SK-N-MC (cell line): ENCODE data around the gene DOCK1.

Experiments used
- DNase-seq: peaks from one replicate; pipeline ENCODE4 v3.0.0-alpha.2; 2011; ENCODE audit warnings: low read depth, low spot score
- H3K27ac ChIP-seq: fragments of 200-600 bp; sonication (generic); 2 replicates; pipeline ENCODE4 v1.5.1; 2016; ENCODE audit warnings: mixed run types
- H3K36me3 ChIP-seq: fragments of 200-600 bp; sonication (generic); 2 replicates; pipeline ENCODE4 v1.6.1; 2017; ENCODE audit warnings: antibody characterized with exemption, low read length, mixed read lengths; ENCODE audit not compliant: insufficient read depth
- H3K4me3 ChIP-seq: fragments of 200-600 bp; sonication (generic); 2 replicates; pipeline ENCODE4 v1.5.1; 2016
- H3K9ac ChIP-seq: fragments of 200-600 bp; sonication (generic); 2 replicates; pipeline ENCODE4 v1.8.0; 2017; ENCODE audit warnings: mixed run types, mixed read lengths; ENCODE audit not compliant: insufficient read length
- H3K9me3 ChIP-seq: fragments of 200-600 bp; sonication (generic); 2 replicates; pipeline ENCODE4 v1.6.1; 2017; ENCODE audit warnings: low read depth, mild to moderate bottlenecking, antibody characterized with exemption, low read length, moderate library complexity, mixed read lengths
- EZH2 ChIP-seq: fragments of 200-600 bp; sonication (generic); IDR thresholded peaks from one replicate; pipeline ENCODE4 v1.6.1; 2017; ENCODE audit warnings: antibody characterized with exemption
- FOXP2 ChIP-seq: optimal IDR thresholded peaks from 2 replicates; pipeline ENCODE3; 2011; ENCODE audit warnings: mild to moderate bottlenecking, moderate library complexity; ENCODE audit not compliant: insufficient read depth; ENCODE audit errors: extremely low read length, control extremely low read depth
- POLR2AphosphoS5 ChIP-seq: IDR thresholded peaks from 2 replicates; pipeline ENCODE4 v1.6.1; 2012; ENCODE audit warnings: mild to moderate bottlenecking, low read depth, low read length, borderline replicate concordance

The DOCK1 gene

GRCh38 chr10:127275272-127275671 lies 370.0 kb downstream of the DOCK1 start:
- Histone ChIP-seq H3K4me3 (no peak overlapping the region), H3K27ac (no peak overlapping the region), H3K9ac (no peak overlapping the region), H3K9me3 (no peaks in the 10 kb centered on the region), H3K36me3 (no peaks in the 10 kb centered on the region)
- no peak for TF ChIP-seq FOXP2
- TF ChIP-seq POLR2AphosphoS5, result no peak
- no peak for TF ChIP-seq EZH2
- DNase-seq, result no peak

- Histone ChIP-seq H3K9ac (no peak overlapping the region), H3K9me3 (no peaks in the 10 kb centered on the region), H3K27ac (no peak overlapping the region), H3K4me3 (no peak overlapping the region), H3K36me3 (no peaks in the 10 kb centered on the region)
- DNase-seq, result no peak
- TF ChIP-seq EZH2, result no peak
- TF ChIP-seq POLR2AphosphoS5, result no peak
- no peak for TF ChIP-seq FOXP2
Observed at GRCh38 chr10:127275793-127276450, 370.7 kb downstream of the DOCK1 start.

GRCh38 chr10:127276794-127277462 lies 371.7 kb downstream of the DOCK1 start:
- no peak for TF ChIP-seq FOXP2
- no peak for TF ChIP-seq POLR2AphosphoS5
- no peak for TF ChIP-seq EZH2
- Histone ChIP-seq H3K4me3 (no peak overlapping the region), H3K27ac (no peak overlapping the region), H3K9me3 (no peaks in the 10 kb centered on the region), H3K9ac (no peak overlapping the region), H3K36me3 (no peaks in the 10 kb centered on the region)
- no peak for DNase-seq

GRCh38 chr10:127278001-127278400 lies 372.8 kb downstream of the DOCK1 start:
- Histone ChIP-seq H3K9ac (no peak overlapping the region), H3K9me3 (no peaks in the 10 kb centered on the region), H3K27ac (no peak overlapping the region), H3K36me3 (no peaks in the 10 kb centered on the region), H3K4me3 (no peak overlapping the region)
- no peak for TF ChIP-seq EZH2
- TF ChIP-seq FOXP2, result no peak
- TF ChIP-seq POLR2AphosphoS5, result no peak
- no peak for DNase-seq

- no peaks in the 10 kb centered on the region for H3K9me3 ChIP-seq
- TF ChIP-seq FOXP2, result no peak
- no peak for TF ChIP-seq POLR2AphosphoS5
- no peak for TF ChIP-seq EZH2
- no peak for DNase-seq
- H3K36me3 ChIP-seq, result no peaks in the 10 kb centered on the region
- H3K27ac ChIP-seq, result no peak overlapping the region
- H3K4me3 ChIP-seq, result no peak overlapping the region
- no peak overlapping the region for H3K9ac ChIP-seq
Observed at GRCh38 chr10:127279334-127279774, 374.1 kb downstream of the DOCK1 start.

- Histone ChIP-seq H3K36me3 (no peaks in the 10 kb centered on the region), H3K9me3 (no peaks in the 10 kb centered on the region), H3K27ac (no peak overlapping the region), H3K9ac (no peak overlapping the region), H3K4me3 (no peak overlapping the region)
- TF ChIP-seq FOXP2 (no peak), POLR2AphosphoS5 (no peak), EZH2 (no peak)
- no peak for DNase-seq
Observed at GRCh38 chr10:127280446-127280845, 375.2 kb downstream of the DOCK1 start.

- H3K4me3 ChIP-seq, result no peak overlapping the region
- no peak for TF ChIP-seq EZH2
Observed at GRCh38 chr10:127283017-127283416, 377.8 kb downstream of the DOCK1 start.

GRCh38 chr10:127283576-127283975 lies 378.3 kb downstream of the DOCK1 start:
- Histone ChIP-seq H3K36me3 (no peaks in the 10 kb centered on the region), H3K9me3 (no peaks in the 10 kb centered on the region), H3K4me3 (no peak overlapping the region), H3K27ac (no peak overlapping the region), H3K9ac (no peak overlapping the region)
- TF ChIP-seq FOXP2 (no peak), POLR2AphosphoS5 (no peak), EZH2 (no peak)
- no peak for DNase-seq

More at GRCh38 chr10:127283017-127283416, 377.8 kb downstream of the DOCK1 start:
- DNase-seq, result no peak
- Histone ChIP-seq H3K9me3 (no peaks in the 10 kb centered on the region), H3K36me3 (no peaks in the 10 kb centered on the region), H3K27ac (no peak overlapping the region), H3K9ac (no peak overlapping the region)
